Measurements from ENCODE around the gene RSPH10B2. TPM values are rescaled to one million over a fixed set of nuclear protein-coding genes. Genes with fewer than 3 reads are reported as not detected.
A peak's percentile ranks its signal among the peaks of the same experiment; 100 is the strongest.
"Not testable (repeated sequence)": the region's sequence is repeated elsewhere in the genome, so short reads cannot be mapped to it uniquely, and the experiment has no call there.

Gene RSPH10B2
- total RNA-seq = 0.28 TPM

GRCh38 chr7:6753964-6754363 lies at the start of gene RSPH10B2:
Gene RSPH10B2, plus strand, starts transcription at chr7:6754103. Its CDS starts 3,575 bp downstream, at chr7:6757678.
- peak; percentile 52 for ATAC-seq

- peak; percentile 48 for ATAC-seq
Measured at GRCh38 chr7:6705959-6706665, 47.8 kb upstream of the RSPH10B2 start.

- ATAC-seq = peak; percentile 100
Measured at GRCh38 chr7:6706666-6707407, 47.1 kb upstream of the RSPH10B2 start, which contains the start of gene ZNF12. Gene ZNF12, minus strand, starts transcription at chr7:6706947. Its CDS starts 1,774 bp downstream, at chr7:6705173.

GRCh38 chr7:6708304-6708703 lies 45.6 kb upstream of the RSPH10B2 start:
- no peak for ATAC-seq

GRCh38 chr7:6709808-6710207 lies 44.1 kb upstream of the RSPH10B2 start:
- no peak for ATAC-seq

- ATAC-seq = no peak
Measured at GRCh38 chr7:6714360-6714759, 39.5 kb upstream of the RSPH10B2 start.

GRCh38 chr7:6715898-6716297 lies 38.0 kb upstream of the RSPH10B2 start:
- not testable (repeated sequence) for ATAC-seq

GRCh38 chr7:6718124-6718523 lies 35.8 kb upstream of the RSPH10B2 start:
- no peak for ATAC-seq

GRCh38 chr7:6724351-6724750 lies 29.6 kb upstream of the RSPH10B2 start:
- not testable (repeated sequence) for ATAC-seq

GRCh38 chr7:6725003-6725402 lies 28.9 kb upstream of the RSPH10B2 start:
- no peak for ATAC-seq

GRCh38 chr7:6726341-6726740 lies 27.6 kb upstream of the RSPH10B2 start:
- ATAC-seq = not testable (repeated sequence)

- no peak for ATAC-seq
Measured at GRCh38 chr7:6727663-6728062, 26.2 kb upstream of the RSPH10B2 start.

GRCh38 chr7:6728893-6729491 lies 24.9 kb upstream of the RSPH10B2 start:
- ATAC-seq = not testable (repeated sequence)

- peak; percentile 98 for ATAC-seq
Measured at GRCh38 chr7:6729492-6730342, 24.2 kb upstream of the RSPH10B2 start.

- ATAC-seq = no peak
Measured at GRCh38 chr7:6730343-6730633, 23.6 kb upstream of the RSPH10B2 start.

GRCh38 chr7:6738415-6738814 lies 15.5 kb upstream of the RSPH10B2 start:
- ATAC-seq = not testable (repeated sequence)

GRCh38 chr7:6744410-6745100 lies 9.3 kb upstream of the RSPH10B2 start:
- not testable (repeated sequence) for ATAC-seq

- ATAC-seq = not testable (repeated sequence)
Measured at GRCh38 chr7:6749335-6749734, 4.6 kb upstream of the RSPH10B2 start.

- peak; percentile 21 for ATAC-seq
Measured at GRCh38 chr7:6750173-6750572, 3.7 kb upstream of the RSPH10B2 start.

- not testable (repeated sequence) for ATAC-seq
Measured at GRCh38 chr7:6761186-6761585, 7.3 kb downstream of the RSPH10B2 start.

- not testable (repeated sequence) for ATAC-seq
Measured at GRCh38 chr7:6781581-6781980, 27.7 kb downstream of the RSPH10B2 start.

- not testable (repeated sequence) for ATAC-seq
Measured at GRCh38 chr7:6789353-6789752, 35.5 kb downstream of the RSPH10B2 start.

All from esophagus mucosa (tissue), 1 donor.